Fibroblast of villous mesenchyme (primary cell): Measurements from ENCODE around the gene COL2A1. TPM values are rescaled to one million over a fixed set of nuclear protein-coding genes. Genes with fewer than 3 reads are reported as not detected.

Source experiments
- DNase-seq: peaks from one replicate; pipeline ENCODE4 v3.0.0-alpha.2; 2010; ENCODE audit warnings: low read depth
- H3K4me3 ChIP-seq: 2 replicates; pipeline ENCODE4 v1.5.1; 2011; ENCODE audit warnings: low read depth, mild to moderate bottlenecking, low read length
- CTCF ChIP-seq: IDR thresholded peaks from 2 replicates; pipeline ENCODE4 v1.5.1; 2012; ENCODE audit warnings: low read depth, mild to moderate bottlenecking, low read length; ENCODE audit not compliant: insufficient read depth
- total RNA-seq: library from RNA; depleted of rRNA; stranded (reverse); fragments of >200 nt; gene quantifications from 2 replicates; pipeline ENCODE4 v1.2.3, GENCODE V29; 2012

The COL2A1 gene
- total RNA-seq, 1 donor: under 0.01 TPM

DNA sequence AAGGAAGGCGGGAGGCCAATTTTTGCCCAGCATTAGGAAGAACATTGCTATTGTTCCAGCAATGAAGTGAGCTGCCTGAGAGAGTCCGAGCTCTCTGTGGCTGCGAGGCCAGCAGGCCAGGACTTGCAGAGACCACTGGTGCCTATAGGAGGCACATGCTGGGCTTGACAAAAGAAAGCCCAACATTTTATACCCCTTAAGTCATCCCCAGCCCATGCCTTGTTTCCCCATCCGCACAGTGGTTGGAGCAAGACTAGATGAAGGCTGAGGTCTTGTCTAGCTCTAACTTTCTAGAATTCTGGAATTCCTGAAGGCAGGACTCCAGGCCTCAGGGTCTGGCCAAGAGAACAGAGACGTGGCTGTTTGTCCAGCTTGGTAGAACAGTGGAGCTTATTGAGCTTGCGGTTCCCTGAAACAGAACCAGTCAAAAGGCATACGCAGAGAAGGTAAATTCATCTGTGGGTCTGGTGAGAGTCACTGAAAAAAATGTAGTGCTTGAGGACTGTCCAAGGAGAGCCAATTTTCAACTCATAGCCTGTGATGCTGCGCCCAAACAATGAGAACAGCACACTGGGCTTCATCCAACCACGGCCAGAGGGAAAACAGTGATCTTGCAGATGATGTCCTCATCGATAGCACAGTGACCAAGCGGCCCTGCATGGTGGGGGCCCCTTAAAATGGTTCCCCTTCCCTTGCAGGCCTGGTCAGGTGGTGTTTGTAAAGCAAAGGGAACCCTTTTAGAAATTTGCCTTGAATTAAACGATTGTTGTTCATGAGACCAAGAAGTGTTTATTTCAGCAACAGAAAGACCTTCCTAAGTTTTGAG lies 27.1 kb upstream of the COL2A1 start:
- no peak for TF ChIP-seq CTCF
- no peak overlapping the region for H3K4me3 ChIP-seq
- DNase-seq: no peak

DNA sequence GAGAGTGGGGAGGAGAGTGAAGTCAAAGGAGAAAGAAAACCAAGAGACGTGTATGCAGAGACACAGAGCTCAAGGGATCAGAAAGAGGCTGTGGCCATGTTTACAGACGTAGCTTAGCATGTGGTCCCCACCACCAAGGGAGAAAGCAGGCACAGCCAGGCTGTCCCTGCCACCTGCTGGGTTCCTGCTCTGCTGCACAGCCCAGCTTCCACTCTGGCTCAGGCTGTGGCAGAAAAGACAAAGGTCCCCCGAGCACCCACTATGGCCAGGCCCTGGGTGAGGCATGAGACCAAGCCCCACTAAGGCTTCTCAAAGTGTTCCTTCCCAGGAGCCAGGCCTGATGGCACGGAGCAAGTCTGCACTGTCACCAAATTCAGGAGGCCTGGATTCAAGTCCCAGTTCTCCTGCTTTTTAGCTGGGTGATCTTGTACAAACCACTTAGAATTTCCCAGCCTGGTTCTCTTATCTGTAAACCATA lies 25.9 kb upstream of the COL2A1 start:
- TF ChIP-seq CTCF: no peak
- no peak for DNase-seq
- no peak overlapping the region for H3K4me3 ChIP-seq

DNA sequence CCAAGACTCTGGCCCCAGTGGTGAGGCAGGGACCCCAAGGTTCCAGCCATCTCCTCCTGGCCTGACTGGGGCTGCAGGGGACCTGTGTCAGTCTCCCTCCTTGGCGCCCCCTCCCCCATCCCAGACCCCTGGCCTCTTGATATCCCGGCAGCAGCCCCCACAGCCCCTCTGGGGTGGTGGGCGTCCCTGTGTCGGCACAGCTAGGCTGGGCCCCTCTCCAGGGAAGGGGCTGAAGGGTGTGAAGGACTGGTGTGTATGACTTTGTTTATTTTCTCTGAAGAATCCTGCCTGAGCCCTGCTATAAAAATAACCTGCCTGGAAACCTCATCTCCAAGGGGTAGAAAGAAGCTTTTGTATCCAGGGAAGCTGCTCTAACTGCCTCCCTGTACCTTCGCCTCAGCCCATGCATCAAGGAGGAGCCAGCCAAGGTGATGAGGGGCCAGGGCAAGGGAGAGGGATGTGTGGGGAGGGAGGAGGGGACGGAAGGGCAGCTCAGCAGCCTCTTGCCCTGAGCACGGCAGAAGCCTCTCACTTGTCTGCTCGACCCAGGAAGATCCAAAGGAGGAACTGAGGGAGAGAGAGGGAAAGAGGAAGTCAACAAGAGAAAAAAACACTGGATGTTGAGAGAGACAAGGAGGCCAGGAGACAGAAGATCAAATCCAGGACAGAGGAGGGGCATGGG lies 25.4 kb upstream of the COL2A1 start:
- H3K4me3 ChIP-seq: no peak overlapping the region
- TF ChIP-seq CTCF: no peak
- no peak for DNase-seq

- DNase-seq: peak; percentile 38
- no peak overlapping the region for H3K4me3 ChIP-seq
- no peak for TF ChIP-seq CTCF
Measured at GRCh38 chr12:48028541-48029431, 24.5 kb upstream of the COL2A1 start.

DNA sequence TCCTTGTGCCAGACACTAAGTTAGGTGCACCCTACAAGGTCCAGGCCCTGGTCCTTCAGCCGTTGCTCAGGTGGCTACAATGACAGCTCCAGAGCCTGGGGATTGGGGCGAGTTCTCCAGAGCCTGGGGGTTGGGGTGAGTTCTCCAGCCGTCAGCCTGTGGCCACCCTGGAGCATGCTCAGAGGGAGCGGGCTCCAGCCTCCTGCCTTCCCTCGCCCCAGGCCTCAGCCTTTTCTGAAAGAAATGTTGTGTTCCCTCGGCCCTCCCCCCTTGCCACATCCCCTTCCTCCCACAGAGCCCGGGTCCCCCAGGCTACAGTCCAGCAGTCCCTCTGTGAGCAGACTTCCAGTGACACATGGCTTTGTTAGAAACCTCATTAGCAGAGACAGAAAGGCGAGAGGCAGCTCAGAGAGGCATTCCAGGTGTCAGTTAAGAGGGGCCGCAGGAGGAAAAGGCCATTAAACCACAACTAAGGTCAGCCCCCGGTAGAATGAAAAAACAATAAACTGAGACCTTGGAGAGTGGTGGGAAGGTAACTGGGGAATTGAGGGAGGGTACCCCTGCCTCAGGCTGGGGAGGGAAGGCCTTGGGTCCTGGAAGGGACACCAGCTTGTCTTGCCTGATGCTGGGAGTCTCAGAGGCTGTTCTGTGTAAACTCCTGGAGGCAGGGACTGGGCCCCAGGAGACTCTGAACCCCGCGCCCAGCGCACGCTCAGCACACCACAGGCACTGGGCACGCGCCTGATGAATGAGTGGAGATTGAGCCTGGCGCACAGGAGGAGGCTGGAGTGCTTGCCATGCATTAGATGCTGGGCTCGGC lies 23.1 kb upstream of the COL2A1 start:
- no peak for DNase-seq
- no peak for TF ChIP-seq CTCF
- no peak overlapping the region for H3K4me3 ChIP-seq
